ENCODE results near the gene GNG7. TPM values are rescaled to one million over a fixed set of nuclear protein-coding genes. Genes with fewer than 3 reads are reported as not detected.

GNG7 gene
- polyA plus RNA-seq, 3 donors, result 1.1 to 1.6 (median 1.3) TPM

DNA sequence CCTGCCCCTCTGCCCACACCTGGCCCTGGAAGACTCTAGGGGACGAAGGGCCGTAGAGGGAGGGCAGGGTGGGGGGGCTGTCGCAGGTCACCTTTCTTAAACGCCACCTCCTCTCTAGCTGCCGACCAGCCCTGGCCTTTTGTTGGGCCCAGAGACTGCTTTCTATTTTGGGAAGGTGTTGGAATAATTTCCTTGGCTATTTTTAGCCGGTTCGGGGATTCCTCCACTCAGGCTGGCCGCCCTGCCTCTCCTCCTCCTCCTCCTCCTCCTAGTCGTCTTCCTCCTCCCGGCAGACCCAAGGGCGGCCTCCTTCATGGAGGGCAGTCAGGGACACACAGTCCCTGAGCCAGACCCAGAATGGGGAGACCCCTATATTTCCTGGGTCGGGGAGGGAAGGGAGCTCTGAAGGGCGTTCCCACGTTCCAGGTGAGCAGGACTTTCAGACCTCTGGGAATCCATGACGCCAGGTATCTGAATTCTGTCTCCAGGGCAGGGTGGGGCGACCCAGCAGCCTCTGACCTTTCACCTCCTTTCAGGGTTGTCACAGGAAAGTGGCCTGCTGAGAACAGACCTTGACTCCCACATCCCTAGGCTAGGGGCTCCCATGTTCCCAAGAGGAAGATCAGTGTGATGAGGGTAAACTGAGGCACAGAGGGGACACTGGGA lies 206.7 kb downstream of the GNG7 start:
- Mint-ChIP-seq H3K4me1 (peaks cover 29% of the 10 kb centered on the region), H3K4me3 (peak overlapping the region; percentile 31 to 35), H3K36me3 (peaks cover 0 to 9% of the 10 kb centered on the region in 2 donors), H3K27ac (peak overlapping the region in 5 of 7 donors; percentile 54 to 81 (median 58)), H3K27me3 (ENCODE audit: low read depth in 3 of 3) (peaks cover 35 to 45% (median 36%) of the 10 kb centered on the region in 3 donors), H3K9me3 (peaks cover 0 to 6% (median under 1%) of the 10 kb centered on the region in 7 donors)
- Histone ChIP-seq H3K9me3 (replicated peaks in 1 of 2; ENCODE audit: control insufficient read depth in 1 of 2, insufficient read depth in 1 of 2, low read length in 2 of 2) (no peaks in the 10 kb centered on the region), H3K27me3 (ENCODE audit: control insufficient read depth in 2 of 2, insufficient read depth in 2 of 2, low read length in 2 of 2) (peaks cover 0 to 32% of the 10 kb centered on the region in 2 donors), H3K9ac (ENCODE audit: insufficient read depth, low read length, poor library complexity, severe bottlenecking) (peak overlapping the region; percentile 72), H3K79me2 (ENCODE audit: insufficient read depth, low read length) (no peaks in the 10 kb centered on the region), H3K4me3 (replicated peaks in 1 of 3; ENCODE audit: low read depth in 2 of 3, low read length in 3 of 3) (peak overlapping the region in 1 of 3 experiments; percentile 89), H3K36me3 (replicated peaks in 1 of 2; ENCODE audit: control insufficient read depth in 1 of 2, insufficient read depth in 2 of 2, low read length in 2 of 2) (no peaks in the 10 kb centered on the region), H2AFZ (ENCODE audit: insufficient read depth, low read depth, low read length, poor library complexity, severe bottlenecking) (peak overlapping the region; percentile 71), H3K4me2 (replicated peaks; ENCODE audit: extremely low read depth, low read length, poor library complexity, severe bottlenecking) (peak overlapping the region; percentile 99), H4K20me1 (ENCODE audit: insufficient read depth, low read length) (no peaks in the 10 kb centered on the region), H3K27ac (ENCODE audit: low read depth in 1 of 2, low read length in 2 of 2) (peak overlapping the region in 1 of 2 donors; percentile 79), H3K4me1 (ENCODE audit: control insufficient read depth in 1 of 2, insufficient read depth in 2 of 2, low read length in 2 of 2) (peaks cover 21 to 48% of the 10 kb centered on the region in 2 donors)
- DNase-seq, result no peak
- intact Hi-C loops (cut with micrococcal nuclease), result loop anchor here (2.0 kb wide), 1 partner anchor 17 kb away; no protein-coding TSS in a partner anchor
- 71% methylated on average over 5 of the region's 16 CpGs for WGBS (ENCODE audit: insufficient coverage)
- TF ChIP-seq, protein P1, sequence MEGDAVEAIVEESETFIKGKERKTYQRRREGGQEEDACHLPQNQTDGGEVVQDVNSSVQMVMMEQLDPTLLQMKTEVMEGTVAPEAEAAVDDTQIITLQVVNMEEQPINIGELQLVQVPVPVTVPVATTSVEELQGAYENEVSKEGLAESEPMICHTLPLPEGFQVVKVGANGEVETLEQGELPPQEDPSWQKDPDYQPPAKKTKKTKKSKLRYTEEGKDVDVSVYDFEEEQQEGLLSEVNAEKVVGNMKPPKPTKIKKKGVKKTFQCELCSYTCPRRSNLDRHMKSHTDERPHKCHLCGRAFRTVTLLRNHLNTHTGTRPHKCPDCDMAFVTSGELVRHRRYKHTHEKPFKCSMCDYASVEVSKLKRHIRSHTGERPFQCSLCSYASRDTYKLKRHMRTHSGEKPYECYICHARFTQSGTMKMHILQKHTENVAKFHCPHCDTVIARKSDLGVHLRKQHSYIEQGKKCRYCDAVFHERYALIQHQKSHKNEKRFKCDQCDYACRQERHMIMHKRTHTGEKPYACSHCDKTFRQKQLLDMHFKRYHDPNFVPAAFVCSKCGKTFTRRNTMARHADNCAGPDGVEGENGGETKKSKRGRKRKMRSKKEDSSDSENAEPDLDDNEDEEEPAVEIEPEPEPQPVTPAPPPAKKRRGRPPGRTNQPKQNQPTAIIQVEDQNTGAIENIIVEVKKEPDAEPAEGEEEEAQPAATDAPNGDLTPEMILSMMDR (IDR thresholded peaks at IDR 0.05), result no peak

DNA sequence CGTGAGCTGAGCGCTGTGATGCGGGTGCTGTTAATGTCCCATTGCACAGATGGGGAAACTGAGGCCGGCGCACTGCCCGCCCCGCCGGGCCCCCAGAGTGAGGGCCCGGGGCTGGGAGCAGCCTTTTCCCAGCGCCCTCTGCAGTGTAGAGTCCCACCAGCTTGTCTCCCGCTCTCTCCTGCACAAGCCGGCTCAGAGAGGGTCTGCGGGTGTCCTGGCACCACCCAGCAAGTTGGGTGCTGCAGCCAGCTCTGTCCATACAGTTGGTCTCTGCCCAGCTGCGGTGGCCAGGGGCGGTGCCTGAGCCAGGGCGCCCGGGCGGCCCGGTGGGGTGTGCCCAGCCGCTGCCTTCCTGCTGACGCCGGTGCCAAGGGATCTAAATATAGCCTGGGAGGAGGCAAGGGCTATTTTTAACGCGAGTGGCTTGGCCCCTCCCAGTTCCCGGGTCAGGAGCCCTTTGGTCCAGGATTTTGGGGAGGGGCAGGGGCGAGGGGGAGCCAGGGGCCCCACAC lies 207.3 kb downstream of the GNG7 start:
- H3K4me1 Mint-ChIP-seq, result peaks cover 29% of the 10 kb centered on the region
- H2AFZ ChIP-seq (ENCODE audit: insufficient read depth, low read depth, low read length, poor library complexity, severe bottlenecking), result peak overlapping the region; percentile 71
- H3K36me3 ChIP-seq (replicated peaks in 1 of 2; ENCODE audit: control insufficient read depth in 1 of 2, insufficient read depth in 2 of 2, low read length in 2 of 2), result no peaks in the 10 kb centered on the region
- peaks cover 0 to 9% of the 10 kb centered on the region in 2 donors for H3K36me3 Mint-ChIP-seq
- H3K9me3 Mint-ChIP-seq, result peaks cover 0 to 6% (median 1%) of the 10 kb centered on the region in 7 donors
- H3K9ac ChIP-seq (ENCODE audit: insufficient read depth, low read length, poor library complexity, severe bottlenecking), result peak overlapping the region; percentile 72
- H3K79me2 ChIP-seq (ENCODE audit: insufficient read depth, low read length), result no peaks in the 10 kb centered on the region
- intact Hi-C loops (cut with micrococcal nuclease), result loop anchor here (2.0 kb wide), 1 partner anchor 16 kb away; no protein-coding TSS in a partner anchor
- H3K27ac ChIP-seq (ENCODE audit: low read depth in 1 of 2, low read length in 2 of 2), result peak overlapping the region; percentile 59 to 79
- TF ChIP-seq, protein P1 (IDR thresholded peaks at IDR 0.05), result no peak
- H3K27ac Mint-ChIP-seq, result peak overlapping the region in 6 of 7 donors; percentile 18 to 84 (median 60)
- H3K4me3 Mint-ChIP-seq, result peak overlapping the region; percentile 75 to 85
- H4K20me1 ChIP-seq (ENCODE audit: insufficient read depth, low read length), result no peaks in the 10 kb centered on the region
- peaks cover 21 to 49% of the 10 kb centered on the region in 2 donors for H3K4me1 ChIP-seq (ENCODE audit: control insufficient read depth in 1 of 2, insufficient read depth in 2 of 2, low read length in 2 of 2)
- peak; percentile 59 to 66 (median 64) for DNase-seq
- H3K4me2 ChIP-seq (replicated peaks; ENCODE audit: extremely low read depth, low read length, poor library complexity, severe bottlenecking), result peak overlapping the region; percentile 99
- no peaks in the 10 kb centered on the region for H3K9me3 ChIP-seq (replicated peaks in 1 of 2; ENCODE audit: control insufficient read depth in 1 of 2, insufficient read depth in 1 of 2, low read length in 2 of 2)
- peaks cover 0 to 37% of the 10 kb centered on the region in 2 donors for H3K27me3 ChIP-seq (ENCODE audit: control insufficient read depth in 2 of 2, insufficient read depth in 2 of 2, low read length in 2 of 2)
- H3K4me3 ChIP-seq (replicated peaks in 1 of 3; ENCODE audit: low read depth in 2 of 3, low read length in 3 of 3), result peak overlapping the region; percentile 58 to 89 (median 84)
- H3K27me3 Mint-ChIP-seq (ENCODE audit: low read depth in 3 of 3), result peaks cover 40 to 48% (median 42%) of the 10 kb centered on the region in 3 donors
- 1% methylated on average over 19 of the region's 26 CpGs for WGBS (ENCODE audit: insufficient coverage)
